ENCODE measurements around the gene SCARF2. TPM values are rescaled to one million over a fixed set of nuclear protein-coding genes. Genes with fewer than 3 reads are reported as not detected.

SCARF2 gene
- total and polyA plus RNA-seq, 2 of the 13 experiments (the other 11 are each of a cell fraction or from before 2014, with no cell fraction given) = 3.3 to 6.2 TPM

DNA sequence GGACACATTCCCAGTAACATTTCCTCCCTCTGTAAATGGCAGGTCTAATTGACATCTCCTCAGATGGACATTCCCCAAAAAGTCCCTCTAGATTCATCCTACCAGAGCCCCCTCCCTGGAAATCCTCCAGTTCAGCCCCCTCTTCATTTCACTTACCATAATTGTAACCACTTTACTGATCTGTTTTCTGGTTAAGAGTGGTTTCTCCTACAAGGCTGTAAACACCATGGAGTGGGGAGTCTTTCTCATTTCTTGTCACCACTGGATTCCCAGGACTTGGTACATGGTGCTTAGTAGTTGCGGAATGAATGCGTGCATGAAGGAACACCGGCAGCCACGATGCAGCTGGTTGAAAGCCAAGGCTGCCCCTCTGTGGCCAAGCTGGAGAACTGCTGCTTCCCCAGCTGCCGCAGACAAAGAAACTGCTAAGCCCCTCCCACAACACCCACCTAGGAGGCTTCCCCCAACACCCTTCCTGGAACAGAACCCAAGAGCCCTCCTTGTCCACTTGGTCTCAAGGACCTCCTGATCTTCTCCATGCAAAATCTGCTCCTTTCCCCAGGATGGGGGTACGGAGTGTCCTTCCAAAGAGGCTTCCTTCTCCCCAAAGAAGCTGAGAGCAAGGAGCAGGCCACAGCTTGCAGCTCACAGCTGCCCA lies 18.6 kb upstream of the SCARF2 start (continued):
- 0 out of 2 replicates have a peak, but pooled peaks have one; percentile 18 for TF ChIP-seq ZNF124 (CRISPR knock-in tag; IDR thresholded peaks at IDR 0.05)
- TF ChIP-seq HHEX (CRISPR knock-in tag; IDR thresholded peaks at IDR 0.05) = no peak
- TF ChIP-seq ZNF780A (CRISPR knock-in tag; IDR thresholded peaks at IDR 0.05) = no peak
- no peak for TF ChIP-seq HNRNPL (IDR thresholded peaks at IDR 0.05; ENCODE audit: low read depth, low read length)
- TF ChIP-seq MEIS1 (CRISPR knock-in tag; IDR thresholded peaks at IDR 0.05; ENCODE audit: borderline replicate concordance) = 0 out of 2 replicates have a peak, but pooled peaks have one; percentile 48
- TF ChIP-seq ZNF30 (CRISPR knock-in tag; IDR thresholded peaks at IDR 0.05) = no peak
- TF ChIP-seq, protein P1, sequence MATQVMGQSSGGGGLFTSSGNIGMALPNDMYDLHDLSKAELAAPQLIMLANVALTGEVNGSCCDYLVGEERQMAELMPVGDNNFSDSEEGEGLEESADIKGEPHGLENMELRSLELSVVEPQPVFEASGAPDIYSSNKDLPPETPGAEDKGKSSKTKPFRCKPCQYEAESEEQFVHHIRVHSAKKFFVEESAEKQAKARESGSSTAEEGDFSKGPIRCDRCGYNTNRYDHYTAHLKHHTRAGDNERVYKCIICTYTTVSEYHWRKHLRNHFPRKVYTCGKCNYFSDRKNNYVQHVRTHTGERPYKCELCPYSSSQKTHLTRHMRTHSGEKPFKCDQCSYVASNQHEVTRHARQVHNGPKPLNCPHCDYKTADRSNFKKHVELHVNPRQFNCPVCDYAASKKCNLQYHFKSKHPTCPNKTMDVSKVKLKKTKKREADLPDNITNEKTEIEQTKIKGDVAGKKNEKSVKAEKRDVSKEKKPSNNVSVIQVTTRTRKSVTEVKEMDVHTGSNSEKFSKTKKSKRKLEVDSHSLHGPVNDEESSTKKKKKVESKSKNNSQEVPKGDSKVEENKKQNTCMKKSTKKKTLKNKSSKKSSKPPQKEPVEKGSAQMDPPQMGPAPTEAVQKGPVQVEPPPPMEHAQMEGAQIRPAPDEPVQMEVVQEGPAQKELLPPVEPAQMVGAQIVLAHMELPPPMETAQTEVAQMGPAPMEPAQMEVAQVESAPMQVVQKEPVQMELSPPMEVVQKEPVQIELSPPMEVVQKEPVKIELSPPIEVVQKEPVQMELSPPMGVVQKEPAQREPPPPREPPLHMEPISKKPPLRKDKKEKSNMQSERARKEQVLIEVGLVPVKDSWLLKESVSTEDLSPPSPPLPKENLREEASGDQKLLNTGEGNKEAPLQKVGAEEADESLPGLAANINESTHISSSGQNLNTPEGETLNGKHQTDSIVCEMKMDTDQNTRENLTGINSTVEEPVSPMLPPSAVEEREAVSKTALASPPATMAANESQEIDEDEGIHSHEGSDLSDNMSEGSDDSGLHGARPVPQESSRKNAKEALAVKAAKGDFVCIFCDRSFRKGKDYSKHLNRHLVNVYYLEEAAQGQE (IDR thresholded peaks at IDR 0.05; ENCODE audit: borderline replicate concordance in 1 of 2, low read depth in 1 of 2, low read length in 2 of 2) = no peak
- TF ChIP-seq TCF7 (IDR thresholded peaks at IDR 0.05; ENCODE audit: low read depth) = no peak
- TF ChIP-seq CTCF (CRISPR knock-in tag; IDR thresholded peaks at IDR 0.05) = peak; percentile 95
- no peak for TF ChIP-seq RFX1 (IDR thresholded peaks at IDR 0.05)
- TF ChIP-seq ZNF75D (CRISPR knock-in tag; IDR thresholded peaks at IDR 0.05; ENCODE audit: borderline replicate concordance) = no peak
- no peak for TF ChIP-seq RFXANK (CRISPR knock-in tag; IDR thresholded peaks at IDR 0.05)
- TF ChIP-seq SATB2 (CRISPR knock-in tag; IDR thresholded peaks at IDR 0.05) = no peak
- no peak for TF ChIP-seq POGK (CRISPR knock-in tag; conservative IDR thresholded peaks at IDR 0.05)
- no peak for TF ChIP-seq ZNF510 (CRISPR knock-in tag; IDR thresholded peaks at IDR 0.05; ENCODE audit: low read depth)
- no peak for TF ChIP-seq AFF4 (CRISPR knock-in tag; IDR thresholded peaks at IDR 0.05)
- TF ChIP-seq AKAP8 (CRISPR knock-in tag; IDR thresholded peaks at IDR 0.05) = no peak
- TF ChIP-seq RARG (CRISPR knock-in tag; IDR thresholded peaks at IDR 0.05; ENCODE audit: low read depth) = no peak
- no peak for TF ChIP-seq KLF13 (CRISPR knock-in tag; IDR thresholded peaks at IDR 0.05)

Measured in HepG2 (cell line).